ENCODE measurements around the gene DST.

GRCh38 chr6:56574292-56574691, 68.4 kb downstream of the DST start:
- TF ChIP-seq CTCF (IDR thresholded peaks at IDR 0.05) (no peak), EZH2 (IDR thresholded peaks at IDR 0.05) (no peak), EZH2phosphoT487 (IDR thresholded peaks at IDR 0.05) (no peak)
